Breast epithelium (tissue), 4 donors: ENCODE measurements around the gene NTNG1. TPM values are rescaled to one million over a fixed set of nuclear protein-coding genes. Genes with fewer than 3 reads are reported as not detected.

Experiments used
- DNase-seq, 2 donors: peaks; one replicate each; pipeline ENCODE4 v3.0.0-alpha.2; 2019; ENCODE audit warnings: low spot score in 2 of 2
- H3K27ac ChIP-seq, 2 donors: fragments of 200-600 bp; sonication (generic) in 1 of 2; one replicate each; pipeline ENCODE4 v1.5.1; 2016 to 2019; ENCODE audit warnings: mild to moderate bottlenecking in 1 of 2
- H3K27me3 ChIP-seq, 2 donors: fragments of 200-600 bp; sonication (generic) in 1 of 2; one replicate each; pipeline versions ENCODE4 v1.5.1 to v1.6.0; 2017 to 2019; ENCODE audit warnings: control low read depth in 1 of 2, mild to moderate bottlenecking in 1 of 2
- H3K36me3 ChIP-seq: fragments of 200-600 bp; one replicate; pipeline ENCODE4 v1.5.1; 2019
- H3K4me1 ChIP-seq, 2 donors: fragments of 200-600 bp; sonication (generic); one replicate each; pipeline ENCODE4 v1.5.1; 2016 to 2019; ENCODE audit warnings: control low read depth in 1 of 2
- H3K4me3 ChIP-seq, 3 donors: fragments of 200-600 bp; sonication (generic); 1 replicate in 2 of 3; 2 replicates in 1 of 3; pipeline ENCODE4 v1.5.1; 2016 to 2019; ENCODE audit warnings: mild to moderate bottlenecking in 3 of 3, moderate library complexity in 2 of 3
- H3K9me3 ChIP-seq, 2 donors: fragments of 200-600 bp; sonication (generic) in 1 of 2; one replicate each; pipeline ENCODE4 v1.5.1; 2016 to 2019; ENCODE audit warnings: control low read depth in 1 of 2
- POLR2A ChIP-seq: fragments of 450-650 bp; IDR thresholded peaks from one replicate; pipeline ENCODE4 v1.6.1; 2016; ENCODE audit warnings: antibody characterized with exemption, mild to moderate bottlenecking, moderate library complexity
- POLR2AphosphoS5 ChIP-seq, 3 donors: sonication (generic); formaldehyde crosslinking; IDR thresholded peaks; one replicate each; pipeline ENCODE4 v1.6.1; 2017; ENCODE audit warnings: antibody characterized with exemption in 3 of 3
- intact Hi-C: fragments of 100-400 bp; cut with DNase I; formaldehyde crosslinking; loops from one replicate; pipeline ENCODE4 v1.15.1; 2023; ENCODE audit warnings: low total_unique reads
- total RNA-seq, 3 donors: library from RNA; depleted of rRNA; stranded (reverse); fragments of >200 nt; gene quantifications; one replicate each; pipeline ENCODE4 v1.1.0, GENCODE V29; 2016
- TF ChIP-seq, protein P1 (sequence below), 3 donors: fragments of 450-650 bp; IDR thresholded peaks; one replicate each; pipeline ENCODE4 v1.5.1; 2016 to 2017; ENCODE audit warnings: antibody characterized with exemption in 3 of 3, mild to moderate bottlenecking in 3 of 3, moderate library complexity in 3 of 3

The NTNG1 gene
- total RNA-seq, 3 donors from 2014 or later: 0.32 to 5.7 (median 0.98) TPM

DNA sequence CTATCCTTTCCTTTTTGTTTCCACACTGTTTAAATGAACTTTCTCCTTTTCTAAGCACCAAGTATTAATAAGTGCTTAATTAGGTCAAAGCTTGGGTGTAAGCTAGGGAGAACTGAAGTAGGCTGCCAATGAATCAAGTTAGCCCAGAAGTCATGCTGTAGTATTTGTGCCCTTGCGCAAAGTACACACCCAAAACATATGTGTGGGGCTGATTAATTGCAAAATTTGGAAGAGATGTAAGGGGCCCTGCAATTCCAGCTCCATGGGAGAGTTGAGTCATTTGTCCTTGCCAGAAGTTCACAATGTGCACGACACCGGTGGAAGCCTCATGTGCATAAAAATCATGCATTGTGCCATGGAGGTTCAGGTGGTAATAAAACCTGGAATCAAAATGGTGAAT is 18.6 kb upstream of the NTNG1 start:
- intact Hi-C loops: no loop called here
- H3K27me3 ChIP-seq: peaks cover 0 to 3% of the 10 kb centered on the region in 2 donors
- TF ChIP-seq, protein P1, sequence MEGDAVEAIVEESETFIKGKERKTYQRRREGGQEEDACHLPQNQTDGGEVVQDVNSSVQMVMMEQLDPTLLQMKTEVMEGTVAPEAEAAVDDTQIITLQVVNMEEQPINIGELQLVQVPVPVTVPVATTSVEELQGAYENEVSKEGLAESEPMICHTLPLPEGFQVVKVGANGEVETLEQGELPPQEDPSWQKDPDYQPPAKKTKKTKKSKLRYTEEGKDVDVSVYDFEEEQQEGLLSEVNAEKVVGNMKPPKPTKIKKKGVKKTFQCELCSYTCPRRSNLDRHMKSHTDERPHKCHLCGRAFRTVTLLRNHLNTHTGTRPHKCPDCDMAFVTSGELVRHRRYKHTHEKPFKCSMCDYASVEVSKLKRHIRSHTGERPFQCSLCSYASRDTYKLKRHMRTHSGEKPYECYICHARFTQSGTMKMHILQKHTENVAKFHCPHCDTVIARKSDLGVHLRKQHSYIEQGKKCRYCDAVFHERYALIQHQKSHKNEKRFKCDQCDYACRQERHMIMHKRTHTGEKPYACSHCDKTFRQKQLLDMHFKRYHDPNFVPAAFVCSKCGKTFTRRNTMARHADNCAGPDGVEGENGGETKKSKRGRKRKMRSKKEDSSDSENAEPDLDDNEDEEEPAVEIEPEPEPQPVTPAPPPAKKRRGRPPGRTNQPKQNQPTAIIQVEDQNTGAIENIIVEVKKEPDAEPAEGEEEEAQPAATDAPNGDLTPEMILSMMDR (IDR thresholded peaks at IDR 0.05): no peak
- TF ChIP-seq POLR2A (no peak), POLR2AphosphoS5 (IDR thresholded peaks at IDR 0.05) (no peak)
- H3K4me3 ChIP-seq: no peak overlapping the region
- H3K4me1 ChIP-seq: no peaks in the 10 kb centered on the region
- no peak for DNase-seq
- H3K9me3 ChIP-seq: no peaks in the 10 kb centered on the region
- H3K36me3 ChIP-seq: no peaks in the 10 kb centered on the region
- H3K27ac ChIP-seq: no peak overlapping the region

DNA sequence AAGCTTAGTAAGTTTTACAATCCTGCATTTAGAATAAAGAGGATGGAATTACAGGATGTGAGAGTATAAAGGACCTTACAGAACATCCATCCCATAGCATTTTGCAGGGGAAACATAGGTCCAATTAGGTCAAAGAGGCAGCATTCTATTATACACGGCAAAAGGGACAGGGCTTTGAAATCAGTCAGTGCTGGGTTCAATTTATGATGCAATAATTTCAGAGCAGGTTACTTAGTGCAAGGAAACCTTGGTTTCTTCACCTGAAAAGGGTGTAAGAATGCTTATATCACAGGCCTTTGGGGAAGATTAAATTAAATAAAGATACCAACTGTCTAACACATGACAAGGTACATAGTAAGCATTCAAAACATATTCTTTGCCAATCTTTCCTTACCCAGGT is 17.1 kb upstream of the NTNG1 start:
- H3K4me3 ChIP-seq: no peak overlapping the region
- TF ChIP-seq POLR2AphosphoS5 (IDR thresholded peaks at IDR 0.05): no peak
- no peak overlapping the region for H3K27ac ChIP-seq
- H3K27me3 ChIP-seq: peaks cover 0 to 3% of the 10 kb centered on the region in 2 donors
- intact Hi-C loops: no loop called here
- no peaks in the 10 kb centered on the region for H3K9me3 ChIP-seq
- DNase-seq: no peak
- no peaks in the 10 kb centered on the region for H3K4me1 ChIP-seq
- H3K36me3 ChIP-seq: no peaks in the 10 kb centered on the region

- Histone ChIP-seq H3K4me3 (no peak overlapping the region), H3K27ac (no peak overlapping the region), H3K4me1 (no peaks in the 10 kb centered on the region), H3K27me3 (peaks cover 0 to 3% of the 10 kb centered on the region in 2 donors), H3K36me3 (no peaks in the 10 kb centered on the region), H3K9me3 (no peaks in the 10 kb centered on the region)
- TF ChIP-seq, protein P1 (IDR thresholded peaks at IDR 0.05): no peak
- no peak for TF ChIP-seq POLR2AphosphoS5 (IDR thresholded peaks at IDR 0.05)
- no peak for TF ChIP-seq POLR2A
- DNase-seq: no peak
- intact Hi-C loops: no loop called here
Observed at GRCh38 chr1:107124694-107125093, 16.1 kb upstream of the NTNG1 start.

- Histone ChIP-seq H3K27ac (no peak overlapping the region), H3K27me3 (no peaks in the 10 kb centered on the region), H3K36me3 (no peaks in the 10 kb centered on the region), H3K4me3 (no peak overlapping the region), H3K9me3 (no peaks in the 10 kb centered on the region), H3K4me1 (no peaks in the 10 kb centered on the region)
- TF ChIP-seq, protein P1 (IDR thresholded peaks at IDR 0.05): no peak
- TF ChIP-seq POLR2AphosphoS5 (IDR thresholded peaks at IDR 0.05): no peak
- TF ChIP-seq POLR2A: no peak
- intact Hi-C loops: no loop called here
- DNase-seq: no peak
Observed at GRCh38 chr1:107132195-107132594, 8.6 kb upstream of the NTNG1 start.

GRCh38 chr1:107132780-107133179 is 8.1 kb upstream of the NTNG1 start:
- Histone ChIP-seq H3K4me3 (no peak overlapping the region), H3K4me1 (no peaks in the 10 kb centered on the region), H3K27ac (no peak overlapping the region), H3K9me3 (no peaks in the 10 kb centered on the region), H3K36me3 (no peaks in the 10 kb centered on the region), H3K27me3 (no peaks in the 10 kb centered on the region)
- TF ChIP-seq, protein P1 (IDR thresholded peaks at IDR 0.05): no peak
- TF ChIP-seq POLR2A: no peak
- TF ChIP-seq POLR2AphosphoS5 (IDR thresholded peaks at IDR 0.05): no peak
- no peak for DNase-seq
- intact Hi-C loops: no loop called here

DNA sequence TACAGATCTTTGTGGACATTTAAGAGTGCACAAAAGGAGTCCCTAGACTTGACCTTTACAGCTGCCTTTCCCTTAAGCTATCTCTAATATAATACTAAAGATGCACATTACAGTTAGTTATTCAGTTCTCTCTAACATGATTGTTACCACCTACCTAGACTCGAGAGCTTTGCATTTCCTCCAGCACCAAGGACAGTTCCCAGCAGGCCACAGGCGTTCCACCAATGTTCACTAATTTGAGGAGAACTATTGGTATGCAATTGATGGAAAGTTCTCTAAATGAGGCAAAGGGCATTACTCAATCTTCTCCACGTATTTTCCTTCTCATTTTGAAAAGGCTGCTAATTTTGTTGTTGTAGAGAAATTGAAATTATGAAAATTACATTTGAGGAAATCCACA is 5.4 kb upstream of the NTNG1 start:
- H3K4me3 ChIP-seq: no peak overlapping the region
- H3K9me3 ChIP-seq: no peaks in the 10 kb centered on the region
- TF ChIP-seq, protein P1 (IDR thresholded peaks at IDR 0.05): no peak
- TF ChIP-seq POLR2AphosphoS5 (IDR thresholded peaks at IDR 0.05) (no peak), POLR2A (no peak)
- no peak for DNase-seq
- H3K4me1 ChIP-seq: no peaks in the 10 kb centered on the region
- H3K27ac ChIP-seq: no peak overlapping the region
- H3K36me3 ChIP-seq: no peaks in the 10 kb centered on the region
- peaks cover 0 to 8% of the 10 kb centered on the region in 2 donors for H3K27me3 ChIP-seq
- intact Hi-C loops: no loop called here
